WTC11 (cell line): ENCODE results near the gene NPLOC4. TPM values are rescaled to one million over a fixed set of nuclear protein-coding genes. Genes with fewer than 3 reads are reported as not detected.

Experiments
- ATAC-seq: fragments of 200-7000 bp; cut with Tn5 transposase; 2 replicates; pipeline ENCODE4 v1.10.0; 2021; ENCODE audit warnings: mild to moderate bottlenecking, moderate library complexity
- CTCF ChIA-PET: fragments of 300-600 bp; sonication (Branson Sonifier 250); formaldehyde crosslinking; loops from one replicate; lab custom pipeline; 2021; ENCODE audit warnings: antibody characterized with exemption; lab: Charles Lee
- POLR2A ChIA-PET: fragments of 350-600 bp; sonication (Branson Sonifier 250); formaldehyde crosslinking; loops from one replicate; lab custom pipeline; 2021; ENCODE audit warnings: antibody characterized with exemption; lab: Charles Lee
- DNase-seq: peaks from one replicate; pipeline ENCODE4 v3.0.0; 2021; ENCODE audit warnings: low spot score
- H3K27ac Mint-ChIP-seq: 2 replicates; pipeline ENCODE4 v1.8.0; 2021; ENCODE audit warnings: mixed read lengths
- H3K27me3 Mint-ChIP-seq: 2 replicates; pipeline ENCODE4 v1.8.0; 2021; ENCODE audit warnings: low read depth, mild to moderate bottlenecking, moderate library complexity, mixed read lengths
- H3K36me3 Mint-ChIP-seq: 2 replicates; pipeline ENCODE4 v1.8.0; 2021; ENCODE audit warnings: mixed read lengths
- H3K4me1 Mint-ChIP-seq: 2 replicates; pipeline ENCODE4 v1.8.0; 2022; ENCODE audit warnings: mixed read lengths
- H3K4me3 Mint-ChIP-seq: 2 replicates; pipeline ENCODE4 v1.8.0; 2021; ENCODE audit warnings: mild to moderate bottlenecking, moderate library complexity, mixed read lengths
- H3K9me3 Mint-ChIP-seq: 2 replicates; pipeline ENCODE4 v1.8.0; 2021; ENCODE audit warnings: mixed read lengths
- AFF4 ChIP-seq: sonication (generic); formaldehyde crosslinking; IDR thresholded peaks from 2 replicates; pipeline ENCODE4 v1.8.1; 2023; ENCODE audit warnings: mild to moderate bottlenecking, missing genetic modification reagents, borderline replicate concordance
- CREB1 ChIP-seq: sonication (generic); formaldehyde crosslinking; IDR thresholded peaks from 2 replicates; pipeline ENCODE4 v1.8.0; 2023; ENCODE audit warnings: mild to moderate bottlenecking, missing genetic modification reagents
- FOXP1 ChIP-seq: sonication (generic); formaldehyde crosslinking; IDR thresholded peaks from 2 replicates; pipeline ENCODE4 v1.8.0; 2022; ENCODE audit warnings: missing genetic modification reagents, mild to moderate bottlenecking, moderate library complexity, borderline replicate concordance
- HMGA2 ChIP-seq: fragments of 250-450 bp; sonication (Bioruptor Pico); IDR thresholded peaks from 2 replicates; pipeline ENCODE4 v1.4.0; 2021; ENCODE audit warnings: mild to moderate bottlenecking, moderate library complexity
- IRF1 ChIP-seq: sonication (generic); formaldehyde crosslinking; IDR thresholded peaks from 2 replicates; pipeline ENCODE4 v1.8.0; 2023; ENCODE audit warnings: missing genetic modification reagents
- IRF2 ChIP-seq: sonication (generic); formaldehyde crosslinking; IDR thresholded peaks from 2 replicates; pipeline ENCODE4 v1.8.0; 2022; ENCODE audit warnings: low read depth, missing genetic modification reagents, borderline replicate concordance
- KAT7 ChIP-seq: sonication (generic); formaldehyde crosslinking; IDR thresholded peaks from 2 replicates; pipeline ENCODE4 v1.8.1; 2023; ENCODE audit warnings: missing genetic modification reagents, mild to moderate bottlenecking, borderline replicate concordance
- NFE2L1 ChIP-seq: sonication (generic); formaldehyde crosslinking; IDR thresholded peaks from 2 replicates; pipeline ENCODE4 v1.8.1; 2023; ENCODE audit warnings: missing genetic modification reagents
- NR2C2 ChIP-seq: sonication (generic); formaldehyde crosslinking; IDR thresholded peaks from 2 replicates; pipeline ENCODE4 v1.8.0; 2022; ENCODE audit warnings: mild to moderate bottlenecking, missing genetic modification reagents
- OVOL2 ChIP-seq: fragments of 250-450 bp; sonication (Bioruptor Pico); IDR thresholded peaks from 2 replicates; pipeline ENCODE4 v1.9.0; 2021; ENCODE audit warnings: mild to moderate bottlenecking, borderline replicate concordance
- SMAD3 ChIP-seq: sonication (generic); formaldehyde crosslinking; IDR thresholded peaks from 2 replicates; pipeline ENCODE4 v1.8.0; 2022; ENCODE audit warnings: missing genetic modification reagents, mild to moderate bottlenecking, borderline replicate concordance
- TEAD1 ChIP-seq: sonication (generic); formaldehyde crosslinking; IDR thresholded peaks from 2 replicates; pipeline ENCODE4 v1.8.0; 2022; ENCODE audit warnings: mild to moderate bottlenecking, missing genetic modification reagents
- TEAD4 ChIP-seq: sonication (generic); formaldehyde crosslinking; IDR thresholded peaks from 2 replicates; pipeline ENCODE4 v1.8.0; 2022; ENCODE audit warnings: mild to moderate bottlenecking, missing genetic modification reagents
- USF1 ChIP-seq: sonication (generic); formaldehyde crosslinking; IDR thresholded peaks from 2 replicates; pipeline ENCODE4 v1.8.0; 2022; ENCODE audit warnings: mild to moderate bottlenecking, missing genetic modification reagents
- ZNF121 ChIP-seq: sonication (generic); formaldehyde crosslinking; IDR thresholded peaks from 2 replicates; pipeline ENCODE4 v1.8.0; 2023; ENCODE audit warnings: missing genetic modification reagents
- ZNF396 ChIP-seq: fragments of 250-450 bp; sonication (Bioruptor Pico); IDR thresholded peaks from 2 replicates; pipeline ENCODE4 v1.8.0; 2021; ENCODE audit warnings: mild to moderate bottlenecking, moderate library complexity, borderline replicate concordance
- total RNA-seq: library from RNA; stranded (reverse); gene quantifications from 3 replicates; pipeline ENCODE4 v1.2.3, GENCODE V29; 2021

The NPLOC4 gene
- total RNA-seq, 1 experiment from 2014 or later: 83.5 TPM

- ATAC-seq: no peak
- ChIA-PET POLR2A (no interaction called here), CTCF (no interaction called here)
- TF ChIP-seq SMAD3 (CRISPR knock-in tag): no peak
- TF ChIP-seq ZNF396 (CRISPR knock-in tag): no peak
- TF ChIP-seq NFE2L1 (CRISPR knock-in tag): no peak
- no peak for TF ChIP-seq TEAD4 (CRISPR knock-in tag)
- no peak for TF ChIP-seq ZNF121 (CRISPR knock-in tag)
- no peak for TF ChIP-seq IRF1 (CRISPR knock-in tag)
- TF ChIP-seq OVOL2 (CRISPR knock-in tag): no peak
- no peak for TF ChIP-seq KAT7
- no peak for TF ChIP-seq CREB1 (CRISPR knock-in tag)
- no peak for TF ChIP-seq IRF2 (CRISPR knock-in tag)
- TF ChIP-seq AFF4: no peak
- TF ChIP-seq NR2C2: no peak
- TF ChIP-seq HMGA2: no peak
- TF ChIP-seq TEAD1 (CRISPR knock-in tag): no peak
- H3K27ac Mint-ChIP-seq: no peak within 1 kb of the TSS; the same call in 1 of the 2 replicates
- DNase-seq: no peak
- peaks cover 17% of the 10 kb centered on the region for H3K4me1 Mint-ChIP-seq
- H3K4me3 Mint-ChIP-seq: no peak within 1 kb of the TSS
- no peaks in the 10 kb centered on the region for H3K36me3 Mint-ChIP-seq
- H3K9me3 Mint-ChIP-seq: no peaks in the 10 kb centered on the region
- no peaks in the 10 kb centered on the region; the same call in 1 of the 2 replicates for H3K27me3 Mint-ChIP-seq
Measured at GRCh38 chr17:81656118-81656743, 19.3 kb upstream of the NPLOC4 start, which contains the start of gene PDE6G. Gene PDE6G (minus strand): TSS chr17:81656542. CDS start chr17:81653305, 3,237 bp downstream.

GRCh38 chr17:81655378-81656117 lies 18.6 kb upstream of the NPLOC4 start:
- DNase-seq (no peak), ATAC-seq (no peak)
- POLR2A ChIA-PET: no interaction called here
- Mint-ChIP-seq H3K9me3 (no peaks in the 10 kb centered on the region), H3K4me1 (peaks cover 17% of the 10 kb centered on the region), H3K27ac (no peak overlapping the region), H3K36me3 (no peaks in the 10 kb centered on the region), H3K4me3 (no peak overlapping the region), H3K27me3 (peaks cover 2% of the 10 kb centered on the region; the same call in 1 of the 2 replicates)
- TF ChIP-seq ZNF121 (CRISPR knock-in tag): no peak
- TF ChIP-seq FOXP1: no peak
- TF ChIP-seq USF1 (CRISPR knock-in tag): no peak
- CTCF ChIA-PET: no interaction called here
